Progenitor cell of endocrine pancreas (in vitro differentiated cells): ENCODE data around the gene MORC1. TPM values are rescaled to one million over a fixed set of nuclear protein-coding genes. Genes with fewer than 3 reads are reported as not detected.

Experiments used
- DNase-seq: peaks from one replicate; pipeline ENCODE4 v3.0.0; 2021; ENCODE audit warnings: low spot score; ENCODE audit not compliant: unreplicated experiment
- H3K27ac Mint-ChIP-seq: 2 replicates; pipeline ENCODE4 v1.8.0; 2021; ENCODE audit warnings: mild to moderate bottlenecking, moderate library complexity, mixed read lengths
- H3K27me3 Mint-ChIP-seq: 2 replicates; pipeline ENCODE4 v1.8.0; 2021; ENCODE audit warnings: mixed read lengths
- H3K36me3 Mint-ChIP-seq: 2 replicates; pipeline ENCODE4 v1.8.0; 2022; ENCODE audit warnings: mixed read lengths; ENCODE audit not compliant: insufficient read depth
- H3K4me1 Mint-ChIP-seq: 2 replicates; pipeline ENCODE4 v1.8.0; 2021; ENCODE audit warnings: low read depth, mixed read lengths
- H3K4me3 Mint-ChIP-seq: 2 replicates; pipeline ENCODE4 v1.8.0; 2021; ENCODE audit warnings: low read depth, mild to moderate bottlenecking, moderate library complexity, mixed read lengths
- H3K9me3 Mint-ChIP-seq: 2 replicates; pipeline ENCODE4 v1.8.0; 2021; ENCODE audit warnings: low read depth, mixed read lengths
- long read RNA-seq: library from polyadenylated mRNA; unstranded; transcript quantifications from one replicate; pipeline ENCODE4 v2.0.0, GENCODE V29; 2020
- total RNA-seq: library from RNA; stranded (reverse); gene quantifications from 2 replicates; pipeline ENCODE4 v1.2.1, GENCODE V29; 2021
- TF ChIP-seq, protein P1 (sequence below): fragments of 200-600 bp; sonication (generic); IDR thresholded peaks from one replicate; pipeline ENCODE4 v1.5.0; 2021; ENCODE audit warnings: antibody characterized with exemption, mild to moderate bottlenecking; ENCODE audit not compliant: unreplicated experiment

Gene MORC1
- not detected in 2 replicates for total RNA-seq
- long read RNA-seq: 0 reads

DNA sequence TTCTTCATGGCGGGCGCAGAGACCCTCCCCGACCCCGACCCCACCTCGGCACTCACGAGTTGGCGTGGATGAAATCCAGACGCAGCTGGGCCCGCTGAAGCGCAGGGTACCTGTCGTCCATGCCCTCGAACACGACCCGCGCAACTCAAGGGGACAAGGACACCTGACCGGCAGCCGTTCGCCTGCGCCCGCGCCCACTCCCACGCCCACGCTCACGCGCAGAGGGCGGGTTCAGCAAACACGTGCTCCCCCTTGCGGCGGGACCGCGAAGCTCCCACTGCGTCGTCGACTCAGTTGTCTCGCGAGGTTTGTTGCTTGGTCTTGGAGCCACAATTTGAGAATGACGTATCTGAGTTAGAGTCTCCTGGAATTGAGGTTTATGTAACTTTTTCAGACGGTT, at the start of gene MORC1:
Gene MORC1 (minus strand): TSS at position 196 of the 400 bp plus-strand sequence. CDS start 75 bp downstream, at position 121.
- TF ChIP-seq, protein P1, sequence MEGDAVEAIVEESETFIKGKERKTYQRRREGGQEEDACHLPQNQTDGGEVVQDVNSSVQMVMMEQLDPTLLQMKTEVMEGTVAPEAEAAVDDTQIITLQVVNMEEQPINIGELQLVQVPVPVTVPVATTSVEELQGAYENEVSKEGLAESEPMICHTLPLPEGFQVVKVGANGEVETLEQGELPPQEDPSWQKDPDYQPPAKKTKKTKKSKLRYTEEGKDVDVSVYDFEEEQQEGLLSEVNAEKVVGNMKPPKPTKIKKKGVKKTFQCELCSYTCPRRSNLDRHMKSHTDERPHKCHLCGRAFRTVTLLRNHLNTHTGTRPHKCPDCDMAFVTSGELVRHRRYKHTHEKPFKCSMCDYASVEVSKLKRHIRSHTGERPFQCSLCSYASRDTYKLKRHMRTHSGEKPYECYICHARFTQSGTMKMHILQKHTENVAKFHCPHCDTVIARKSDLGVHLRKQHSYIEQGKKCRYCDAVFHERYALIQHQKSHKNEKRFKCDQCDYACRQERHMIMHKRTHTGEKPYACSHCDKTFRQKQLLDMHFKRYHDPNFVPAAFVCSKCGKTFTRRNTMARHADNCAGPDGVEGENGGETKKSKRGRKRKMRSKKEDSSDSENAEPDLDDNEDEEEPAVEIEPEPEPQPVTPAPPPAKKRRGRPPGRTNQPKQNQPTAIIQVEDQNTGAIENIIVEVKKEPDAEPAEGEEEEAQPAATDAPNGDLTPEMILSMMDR: no peak

GRCh38 chr3:109165905-109166304, 48.0 kb upstream of the MORC1 start:
- Mint-ChIP-seq H3K4me1 (no peaks in the 10 kb centered on the region), H3K27me3 (no peaks in the 10 kb centered on the region), H3K36me3 (no peaks in the 10 kb centered on the region), H3K9me3 (no peaks in the 10 kb centered on the region), H3K27ac (no peak overlapping the region), H3K4me3 (no peak overlapping the region)
- DNase-seq: no peak
- TF ChIP-seq, protein P1: no peak

More for the DNA sequence above, at the start of gene MORC1:
- Mint-ChIP-seq H3K4me1 (peaks cover 2% of the 10 kb centered on the region), H3K9me3 (peaks cover 6% of the 10 kb centered on the region), H3K27me3 (no peaks in the 10 kb centered on the region), H3K4me3 (no peak within 1 kb of the TSS), H3K27ac (no peak within 1 kb of the TSS), H3K36me3 (peaks cover 4% of the 10 kb centered on the region)
- no peak for DNase-seq

DNA sequence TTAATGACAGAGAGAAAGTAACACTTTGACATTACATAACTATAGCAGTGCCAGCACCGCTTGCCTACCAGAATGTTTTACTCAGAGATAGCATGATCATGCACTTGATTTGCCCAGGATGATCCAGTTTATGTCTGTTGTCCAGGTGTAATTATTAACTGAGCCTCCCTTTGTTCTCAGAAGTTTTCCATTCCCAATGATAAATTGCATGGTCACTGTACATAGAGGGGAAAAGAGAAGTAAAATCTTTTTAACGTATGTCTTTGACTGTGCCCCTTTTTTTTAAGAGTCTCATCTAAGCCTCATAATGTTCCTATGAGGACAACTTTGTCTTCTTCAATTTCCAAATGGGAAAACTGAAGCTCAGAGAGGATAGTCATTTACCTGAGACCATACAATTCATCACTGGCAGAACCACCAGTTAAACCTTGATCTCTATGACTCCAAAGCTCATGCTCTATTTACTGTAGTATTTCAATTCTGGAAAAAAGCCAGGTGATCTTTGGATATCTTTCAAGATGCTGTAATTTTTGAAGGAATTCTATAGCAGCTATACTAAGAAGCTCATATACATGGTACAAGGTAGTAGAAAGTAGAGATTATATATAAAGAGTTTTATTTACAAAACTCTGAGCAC, 43.7 kb upstream of the MORC1 start:
- Mint-ChIP-seq H3K27ac (no peak overlapping the region), H3K27me3 (no peaks in the 10 kb centered on the region), H3K9me3 (no peaks in the 10 kb centered on the region), H3K36me3 (no peaks in the 10 kb centered on the region), H3K4me3 (no peak overlapping the region), H3K4me1 (no peaks in the 10 kb centered on the region)
- no peak for DNase-seq
- TF ChIP-seq, protein P1: no peak

DNA sequence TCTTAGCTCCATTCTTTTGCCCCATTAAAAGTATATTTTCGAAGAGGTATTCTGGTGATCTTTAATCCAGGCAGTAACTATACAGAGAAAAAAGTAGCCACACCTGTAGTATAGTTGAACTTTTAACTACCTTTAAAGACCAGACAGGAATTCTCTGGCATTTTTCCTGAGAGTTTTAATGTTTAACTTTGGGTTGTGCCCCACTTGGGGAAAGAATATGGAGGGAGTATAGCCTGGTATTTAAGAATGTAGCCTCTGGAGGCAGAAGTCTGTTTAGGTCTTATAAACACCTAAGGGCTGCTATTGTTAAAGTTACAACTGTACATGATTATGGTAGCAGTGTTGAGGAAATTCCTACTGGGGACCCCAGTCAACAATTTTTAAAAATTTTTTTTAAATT, 37.9 kb upstream of the MORC1 start:
- no peaks in the 10 kb centered on the region for H3K9me3 Mint-ChIP-seq
- no peaks in the 10 kb centered on the region for H3K4me1 Mint-ChIP-seq
- H3K4me3 Mint-ChIP-seq: no peak overlapping the region
- no peaks in the 10 kb centered on the region for H3K27me3 Mint-ChIP-seq
- no peaks in the 10 kb centered on the region for H3K36me3 Mint-ChIP-seq
- no peak for DNase-seq
- no peak overlapping the region for H3K27ac Mint-ChIP-seq
- TF ChIP-seq, protein P1: no peak

- no peak overlapping the region for H3K4me3 Mint-ChIP-seq
Observed at GRCh38 chr3:109154979-109155378, 37.0 kb upstream of the MORC1 start.

More at GRCh38 chr3:109154979-109155378, 37.0 kb upstream of the MORC1 start:
- Mint-ChIP-seq H3K9me3 (no peaks in the 10 kb centered on the region), H3K4me1 (no peaks in the 10 kb centered on the region), H3K36me3 (no peaks in the 10 kb centered on the region), H3K27me3 (no peaks in the 10 kb centered on the region), H3K27ac (no peak overlapping the region)
- DNase-seq: no peak
- TF ChIP-seq, protein P1: no peak
